Measurements from ENCODE around the gene MLC1. TPM values are rescaled to one million over a fixed set of nuclear protein-coding genes. Genes with fewer than 3 reads are reported as not detected.

The MLC1 gene
- total and polyA plus RNA-seq, 4 donors = 0.13 to 9.4 (median 0.33) TPM; not detected in 1

DNA sequence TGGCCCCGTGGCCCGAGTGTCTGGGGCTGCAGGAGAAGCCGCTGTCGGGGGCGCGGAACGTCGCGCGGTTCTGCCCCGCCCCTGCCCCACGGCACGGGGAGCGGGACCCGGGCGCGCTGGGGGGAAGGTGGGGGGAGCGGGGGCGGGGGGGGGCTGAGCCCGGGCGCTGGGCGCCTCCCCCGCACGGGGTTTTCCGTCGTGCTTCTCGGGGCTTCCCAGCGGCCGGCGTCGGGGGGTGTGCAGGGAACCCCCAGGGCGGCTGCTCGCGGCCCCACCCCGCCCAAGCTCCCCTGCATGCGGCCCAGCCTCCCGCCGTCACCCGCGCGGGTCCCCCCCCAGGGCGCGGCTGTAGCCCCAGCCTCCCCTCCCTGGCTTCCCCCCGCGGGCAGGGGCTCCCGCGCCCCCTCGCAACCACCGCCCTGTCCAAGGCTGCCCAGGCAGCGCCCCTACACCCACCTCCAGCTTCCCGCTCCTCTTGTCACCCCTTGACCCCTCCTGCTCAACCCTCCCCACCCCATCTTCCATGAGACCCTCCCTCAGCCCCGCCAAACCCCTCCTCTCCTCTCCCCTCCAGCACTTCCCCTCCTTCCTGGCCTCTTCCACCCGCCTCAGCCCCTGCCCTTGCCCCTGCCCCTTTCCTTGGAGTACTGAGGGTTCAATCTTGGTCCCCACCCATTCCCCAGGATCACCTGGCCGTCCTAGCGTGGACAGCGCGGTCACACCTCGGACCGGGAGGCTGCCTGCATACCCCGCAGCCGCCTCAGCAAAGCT lies 74.4 kb downstream of the MLC1 start:
- TF ChIP-seq HNF4G (IDR thresholded peaks at IDR 0.05) (no peak), TAF1 (conservative IDR thresholded peaks at IDR 0.05) (no peak), RAD21 (IDR thresholded peaks at IDR 0.05) (no peak), HNF4A (conservative IDR thresholded peaks at IDR 0.05) (no peak), FOXA1 (IDR thresholded peaks at IDR 0.05) (no peak), FOXA2 (IDR thresholded peaks at IDR 0.05) (no peak), JUND (IDR thresholded peaks at IDR 0.05) (no peak), SP1 (IDR thresholded peaks at IDR 0.05) (no peak), RXRA (IDR thresholded peaks at IDR 0.05) (no peak), NR2F2 (IDR thresholded peaks at IDR 0.05) (no peak), EGR1 (IDR thresholded peaks at IDR 0.05; ENCODE audit: low read depth in 2 of 2) (no peak), YY1 (IDR thresholded peaks at IDR 0.05) (no peak), GABPA (IDR thresholded peaks at IDR 0.05 in 1 of 2, conservative IDR thresholded peaks at IDR 0.05 in 1 of 2) (no peak)
- TF ChIP-seq, protein P1, sequence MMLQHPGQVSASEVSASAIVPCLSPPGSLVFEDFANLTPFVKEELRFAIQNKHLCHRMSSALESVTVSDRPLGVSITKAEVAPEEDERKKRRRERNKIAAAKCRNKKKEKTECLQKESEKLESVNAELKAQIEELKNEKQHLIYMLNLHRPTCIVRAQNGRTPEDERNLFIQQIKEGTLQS (IDR thresholded peaks at IDR 0.05) = no peak
- TF ChIP-seq, protein P2, sequence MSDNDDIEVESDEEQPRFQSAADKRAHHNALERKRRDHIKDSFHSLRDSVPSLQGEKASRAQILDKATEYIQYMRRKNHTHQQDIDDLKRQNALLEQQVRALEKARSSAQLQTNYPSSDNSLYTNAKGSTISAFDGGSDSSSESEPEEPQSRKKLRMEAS (IDR thresholded peaks at IDR 0.05) = no peak
- TF ChIP-seq, protein P3, sequence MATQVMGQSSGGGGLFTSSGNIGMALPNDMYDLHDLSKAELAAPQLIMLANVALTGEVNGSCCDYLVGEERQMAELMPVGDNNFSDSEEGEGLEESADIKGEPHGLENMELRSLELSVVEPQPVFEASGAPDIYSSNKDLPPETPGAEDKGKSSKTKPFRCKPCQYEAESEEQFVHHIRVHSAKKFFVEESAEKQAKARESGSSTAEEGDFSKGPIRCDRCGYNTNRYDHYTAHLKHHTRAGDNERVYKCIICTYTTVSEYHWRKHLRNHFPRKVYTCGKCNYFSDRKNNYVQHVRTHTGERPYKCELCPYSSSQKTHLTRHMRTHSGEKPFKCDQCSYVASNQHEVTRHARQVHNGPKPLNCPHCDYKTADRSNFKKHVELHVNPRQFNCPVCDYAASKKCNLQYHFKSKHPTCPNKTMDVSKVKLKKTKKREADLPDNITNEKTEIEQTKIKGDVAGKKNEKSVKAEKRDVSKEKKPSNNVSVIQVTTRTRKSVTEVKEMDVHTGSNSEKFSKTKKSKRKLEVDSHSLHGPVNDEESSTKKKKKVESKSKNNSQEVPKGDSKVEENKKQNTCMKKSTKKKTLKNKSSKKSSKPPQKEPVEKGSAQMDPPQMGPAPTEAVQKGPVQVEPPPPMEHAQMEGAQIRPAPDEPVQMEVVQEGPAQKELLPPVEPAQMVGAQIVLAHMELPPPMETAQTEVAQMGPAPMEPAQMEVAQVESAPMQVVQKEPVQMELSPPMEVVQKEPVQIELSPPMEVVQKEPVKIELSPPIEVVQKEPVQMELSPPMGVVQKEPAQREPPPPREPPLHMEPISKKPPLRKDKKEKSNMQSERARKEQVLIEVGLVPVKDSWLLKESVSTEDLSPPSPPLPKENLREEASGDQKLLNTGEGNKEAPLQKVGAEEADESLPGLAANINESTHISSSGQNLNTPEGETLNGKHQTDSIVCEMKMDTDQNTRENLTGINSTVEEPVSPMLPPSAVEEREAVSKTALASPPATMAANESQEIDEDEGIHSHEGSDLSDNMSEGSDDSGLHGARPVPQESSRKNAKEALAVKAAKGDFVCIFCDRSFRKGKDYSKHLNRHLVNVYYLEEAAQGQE (IDR thresholded peaks at IDR 0.05) = no peak
- TF ChIP-seq, protein P4, sequence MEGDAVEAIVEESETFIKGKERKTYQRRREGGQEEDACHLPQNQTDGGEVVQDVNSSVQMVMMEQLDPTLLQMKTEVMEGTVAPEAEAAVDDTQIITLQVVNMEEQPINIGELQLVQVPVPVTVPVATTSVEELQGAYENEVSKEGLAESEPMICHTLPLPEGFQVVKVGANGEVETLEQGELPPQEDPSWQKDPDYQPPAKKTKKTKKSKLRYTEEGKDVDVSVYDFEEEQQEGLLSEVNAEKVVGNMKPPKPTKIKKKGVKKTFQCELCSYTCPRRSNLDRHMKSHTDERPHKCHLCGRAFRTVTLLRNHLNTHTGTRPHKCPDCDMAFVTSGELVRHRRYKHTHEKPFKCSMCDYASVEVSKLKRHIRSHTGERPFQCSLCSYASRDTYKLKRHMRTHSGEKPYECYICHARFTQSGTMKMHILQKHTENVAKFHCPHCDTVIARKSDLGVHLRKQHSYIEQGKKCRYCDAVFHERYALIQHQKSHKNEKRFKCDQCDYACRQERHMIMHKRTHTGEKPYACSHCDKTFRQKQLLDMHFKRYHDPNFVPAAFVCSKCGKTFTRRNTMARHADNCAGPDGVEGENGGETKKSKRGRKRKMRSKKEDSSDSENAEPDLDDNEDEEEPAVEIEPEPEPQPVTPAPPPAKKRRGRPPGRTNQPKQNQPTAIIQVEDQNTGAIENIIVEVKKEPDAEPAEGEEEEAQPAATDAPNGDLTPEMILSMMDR (IDR thresholded peaks at IDR 0.05; ENCODE audit: low read depth, low read length, missing input control) = no peak
- no peak overlapping the region for H3K4me3 ChIP-seq (ENCODE audit: low read depth in 1 of 3, low read length in 3 of 3)
- DNase-seq (ENCODE audit: low spot score) = no peak
- H3K36me3 ChIP-seq (ENCODE audit: control insufficient read depth in 4 of 4, insufficient read depth in 3 of 4, low read depth in 1 of 4, low read length in 3 of 4) = no peaks in the 10 kb centered on the region
- peaks cover 0 to 2% (median 0%) of the 10 kb centered on the region in 4 donors for H3K4me1 ChIP-seq (ENCODE audit: control insufficient read depth in 4 of 4, insufficient read depth in 4 of 4, low read length in 3 of 4)
- no peak overlapping the region for H3K27ac ChIP-seq (ENCODE audit: low read depth in 1 of 2, low read length in 2 of 2)
- peaks cover 2 to 5% (median 4%) of the 10 kb centered on the region in 4 donors for H3K27me3 ChIP-seq (ENCODE audit: control insufficient read depth in 4 of 4, insufficient read depth in 4 of 4, low read length in 3 of 4)
- no peak overlapping the region for H3K9ac ChIP-seq (ENCODE audit: low read depth in 1 of 2, low read length in 2 of 2)
- WGBS = 9% methylated on average over 60 of the region's 61 CpGs
- H3K9me3 ChIP-seq (ENCODE audit: control insufficient read depth in 4 of 4, low read length in 3 of 4) = no peaks in the 10 kb centered on the region
